Omental fat pad (tissue), 4 donors: ENCODE results near the gene ME3. TPM values are rescaled to one million over a fixed set of nuclear protein-coding genes. Genes with fewer than 3 reads are reported as not detected.

Experiments
- ATAC-seq: fragments of 150-250 bp; one replicate; pipeline ENCODE4 v1.9.1; 2016; ENCODE audit warnings: mild to moderate bottlenecking, moderate library complexity; ENCODE audit not compliant: low FRiP score
- DNase-seq: peaks from one replicate; pipeline ENCODE4 v3.0.0-alpha.2; 2019; ENCODE audit warnings: low spot score
- total RNA-seq, 4 donors: library from RNA; depleted of rRNA; stranded (reverse); fragments of >200 nt; gene quantifications; one replicate each; pipeline ENCODE4 v1.1.0, GENCODE V29; 2016
- TF ChIP-seq, protein P1 (sequence below), 3 donors: fragments of 450-650 bp; IDR thresholded peaks; one replicate each; pipeline ENCODE4 v1.5.1; 2016 to 2017; ENCODE audit warnings: antibody characterized with exemption in 3 of 3, mild to moderate bottlenecking in 3 of 3, moderate library complexity in 2 of 3

Gene ME3
- total RNA-seq, 4 donors from 2014 or later: 28.4 to 93.0 (median 80.1) TPM

GRCh38 chr11:86481399-86481798, 191.0 kb downstream of the ME3 start:
- DNase-seq (no peak), ATAC-seq (no peak)
- TF ChIP-seq, protein P1, sequence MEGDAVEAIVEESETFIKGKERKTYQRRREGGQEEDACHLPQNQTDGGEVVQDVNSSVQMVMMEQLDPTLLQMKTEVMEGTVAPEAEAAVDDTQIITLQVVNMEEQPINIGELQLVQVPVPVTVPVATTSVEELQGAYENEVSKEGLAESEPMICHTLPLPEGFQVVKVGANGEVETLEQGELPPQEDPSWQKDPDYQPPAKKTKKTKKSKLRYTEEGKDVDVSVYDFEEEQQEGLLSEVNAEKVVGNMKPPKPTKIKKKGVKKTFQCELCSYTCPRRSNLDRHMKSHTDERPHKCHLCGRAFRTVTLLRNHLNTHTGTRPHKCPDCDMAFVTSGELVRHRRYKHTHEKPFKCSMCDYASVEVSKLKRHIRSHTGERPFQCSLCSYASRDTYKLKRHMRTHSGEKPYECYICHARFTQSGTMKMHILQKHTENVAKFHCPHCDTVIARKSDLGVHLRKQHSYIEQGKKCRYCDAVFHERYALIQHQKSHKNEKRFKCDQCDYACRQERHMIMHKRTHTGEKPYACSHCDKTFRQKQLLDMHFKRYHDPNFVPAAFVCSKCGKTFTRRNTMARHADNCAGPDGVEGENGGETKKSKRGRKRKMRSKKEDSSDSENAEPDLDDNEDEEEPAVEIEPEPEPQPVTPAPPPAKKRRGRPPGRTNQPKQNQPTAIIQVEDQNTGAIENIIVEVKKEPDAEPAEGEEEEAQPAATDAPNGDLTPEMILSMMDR (IDR thresholded peaks at IDR 0.05): no peak

- ATAC-seq: no peak
- DNase-seq: no peak
- TF ChIP-seq, protein P1 (IDR thresholded peaks at IDR 0.05): no peak
These were observed 194.1 kb downstream of the ME3 start for GRCh38 chr11:86478348-86478747.

GRCh38 chr11:86477495-86478155, 194.8 kb downstream of the ME3 start:
- DNase-seq (no peak), ATAC-seq (no peak)
- TF ChIP-seq, protein P1 (IDR thresholded peaks at IDR 0.05): no peak

DNA sequence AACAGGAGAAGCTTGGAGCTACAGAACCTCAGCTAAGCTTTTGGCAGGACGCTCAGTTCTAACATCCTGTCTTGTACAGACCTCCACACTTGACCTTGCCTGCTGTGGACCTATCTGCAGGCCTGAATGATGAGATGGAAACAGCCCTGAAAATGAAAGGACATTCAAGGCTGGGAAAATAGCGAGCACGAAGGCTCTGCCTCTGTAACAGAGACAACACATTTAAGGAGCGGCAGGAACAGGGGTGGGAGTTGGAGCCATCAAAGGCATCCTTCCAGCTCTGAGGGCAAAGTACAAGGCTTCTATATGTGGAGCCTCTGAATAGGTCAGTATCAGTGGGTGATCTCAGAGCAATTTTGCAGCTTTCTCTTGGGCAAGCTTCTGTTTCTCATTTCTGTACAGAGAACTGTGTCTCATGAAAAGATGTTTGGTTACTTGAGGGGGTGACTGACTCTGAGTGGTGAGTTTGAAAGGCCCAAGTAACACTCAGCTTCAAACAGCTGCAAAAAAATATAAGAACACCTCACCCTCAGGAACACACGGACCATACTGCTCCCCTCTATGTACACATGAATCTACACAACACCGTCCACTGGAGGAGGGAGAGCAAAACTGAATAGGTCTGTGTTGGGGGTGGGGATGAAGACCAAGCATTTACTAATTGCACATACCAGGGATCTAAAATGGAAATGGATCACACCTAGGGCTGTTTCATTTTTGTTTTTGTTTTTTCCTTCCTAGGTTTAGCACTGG, 196.1 kb downstream of the ME3 start:
- no peak for DNase-seq
- ATAC-seq: peak; percentile 49
- TF ChIP-seq, protein P1 (IDR thresholded peaks at IDR 0.05): no peak

GRCh38 chr11:86475027-86475426, 197.4 kb downstream of the ME3 start:
- TF ChIP-seq, protein P1 (IDR thresholded peaks at IDR 0.05): no peak
- no peak for ATAC-seq

DNA sequence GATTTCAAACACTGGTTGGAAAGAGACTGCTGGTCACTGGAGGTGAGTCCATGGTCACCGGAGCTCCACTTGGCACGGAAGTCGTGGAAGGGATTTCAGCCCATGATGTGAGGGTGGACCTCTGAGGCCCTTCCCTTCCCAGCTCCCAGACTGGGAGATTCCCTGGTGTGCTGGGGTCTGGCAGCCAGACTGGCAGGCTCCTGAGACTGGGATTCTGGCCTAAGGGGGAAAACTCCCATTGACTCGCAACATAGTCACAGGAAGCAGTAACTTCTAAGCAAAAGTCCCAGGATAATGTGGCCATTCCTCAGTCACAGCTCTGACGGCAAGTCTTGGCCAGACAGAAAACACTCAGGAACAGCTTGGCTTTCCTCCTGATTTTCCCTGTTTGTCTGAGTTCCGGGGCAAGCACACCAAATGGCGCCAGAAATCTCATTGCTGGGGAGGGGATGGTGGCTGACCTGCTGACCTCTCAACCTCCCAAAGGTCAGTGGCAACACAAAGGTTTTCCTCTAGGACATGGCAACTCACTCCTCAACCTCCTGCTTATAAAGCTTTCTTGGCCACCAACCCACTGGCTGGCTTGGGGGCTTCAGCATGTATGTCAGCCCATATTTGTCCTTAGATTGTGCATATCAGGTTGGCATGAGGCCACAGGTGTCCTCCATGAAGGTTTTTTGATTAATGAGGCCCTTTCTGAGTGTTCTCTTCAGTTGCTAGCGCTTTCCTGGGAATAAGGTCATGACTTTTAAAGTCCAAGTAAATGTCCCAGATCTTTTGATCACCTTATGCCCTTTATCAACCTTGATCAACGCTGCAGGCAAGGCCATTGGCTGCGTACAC, 198.2 kb downstream of the ME3 start:
- DNase-seq (no peak), ATAC-seq (peak; percentile 38)
- TF ChIP-seq, protein P1 (IDR thresholded peaks at IDR 0.05): no peak

More at GRCh38 chr11:86475027-86475426, 197.4 kb downstream of the ME3 start:
- no peak for DNase-seq
